ENCODE data around the gene MVK.

Gene MVK

DNA sequence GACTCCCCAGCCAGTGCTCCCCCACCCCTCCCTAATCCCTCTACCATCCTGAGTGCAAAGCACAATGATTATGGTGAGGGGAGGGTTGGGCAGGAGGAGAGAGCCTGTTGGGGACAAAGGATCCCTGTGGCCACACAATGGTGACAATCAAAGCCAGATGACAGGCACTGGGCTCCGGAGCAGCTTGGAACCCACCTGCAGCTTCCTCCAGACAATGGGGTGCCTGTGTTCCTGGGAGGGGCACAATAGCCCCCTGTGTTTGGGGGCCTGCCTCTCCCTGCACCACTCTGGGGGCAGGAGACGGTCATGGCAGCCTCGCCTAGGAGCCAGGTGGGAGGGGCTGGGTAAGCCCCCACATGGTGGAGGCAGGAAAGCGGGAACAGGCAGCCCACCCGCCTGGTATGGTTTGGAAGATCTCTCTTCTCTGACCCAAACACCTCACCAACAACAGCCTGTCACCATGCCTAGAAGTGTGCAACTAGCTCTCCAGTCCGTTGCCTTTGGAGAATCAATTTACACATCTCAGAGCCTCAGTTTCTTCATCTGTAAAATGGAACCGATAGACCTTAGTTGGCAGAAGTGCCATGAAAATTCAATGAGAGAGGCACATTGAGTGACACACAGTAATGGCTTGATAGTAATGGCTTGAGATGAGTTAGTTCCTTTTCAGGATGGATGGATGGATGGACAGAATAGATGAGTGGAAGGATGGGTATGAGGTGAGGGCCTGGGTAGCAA lies 53.0 kb downstream of the MVK start:
- no peak overlapping the region for H3K4me3 ChIP-seq (ENCODE audit: low read depth, low read length)
- TF ChIP-seq, protein P1, sequence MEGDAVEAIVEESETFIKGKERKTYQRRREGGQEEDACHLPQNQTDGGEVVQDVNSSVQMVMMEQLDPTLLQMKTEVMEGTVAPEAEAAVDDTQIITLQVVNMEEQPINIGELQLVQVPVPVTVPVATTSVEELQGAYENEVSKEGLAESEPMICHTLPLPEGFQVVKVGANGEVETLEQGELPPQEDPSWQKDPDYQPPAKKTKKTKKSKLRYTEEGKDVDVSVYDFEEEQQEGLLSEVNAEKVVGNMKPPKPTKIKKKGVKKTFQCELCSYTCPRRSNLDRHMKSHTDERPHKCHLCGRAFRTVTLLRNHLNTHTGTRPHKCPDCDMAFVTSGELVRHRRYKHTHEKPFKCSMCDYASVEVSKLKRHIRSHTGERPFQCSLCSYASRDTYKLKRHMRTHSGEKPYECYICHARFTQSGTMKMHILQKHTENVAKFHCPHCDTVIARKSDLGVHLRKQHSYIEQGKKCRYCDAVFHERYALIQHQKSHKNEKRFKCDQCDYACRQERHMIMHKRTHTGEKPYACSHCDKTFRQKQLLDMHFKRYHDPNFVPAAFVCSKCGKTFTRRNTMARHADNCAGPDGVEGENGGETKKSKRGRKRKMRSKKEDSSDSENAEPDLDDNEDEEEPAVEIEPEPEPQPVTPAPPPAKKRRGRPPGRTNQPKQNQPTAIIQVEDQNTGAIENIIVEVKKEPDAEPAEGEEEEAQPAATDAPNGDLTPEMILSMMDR (IDR thresholded peaks at IDR 0.05; ENCODE audit: borderline replicate concordance, insufficient read depth, low read depth, low read length), result no peak

DNA sequence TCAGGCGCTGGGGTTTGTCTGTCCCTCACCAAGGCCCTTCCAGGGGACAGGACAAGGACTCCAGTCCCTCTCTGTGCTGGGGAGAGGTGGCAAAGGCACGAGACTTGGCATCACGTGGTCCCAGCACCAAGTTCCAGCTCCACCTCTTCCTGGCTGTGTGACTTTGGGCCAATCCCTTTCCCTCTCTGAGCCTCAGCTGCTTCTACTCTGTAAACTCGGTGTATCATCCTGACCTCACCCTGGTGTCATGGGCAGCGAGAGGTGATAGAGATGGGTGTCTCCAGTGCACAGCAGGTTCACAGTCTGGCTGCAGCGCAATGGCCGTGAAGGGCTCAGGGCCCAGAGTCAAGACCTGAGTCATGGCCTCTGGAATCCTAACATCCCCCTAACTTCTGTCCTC lies 54.0 kb downstream of the MVK start:
- no peak overlapping the region for H3K4me3 ChIP-seq (ENCODE audit: low read depth, low read length)
- TF ChIP-seq, protein P1 (IDR thresholded peaks at IDR 0.05; ENCODE audit: borderline replicate concordance, insufficient read depth, low read depth, low read length), result no peak

DNA sequence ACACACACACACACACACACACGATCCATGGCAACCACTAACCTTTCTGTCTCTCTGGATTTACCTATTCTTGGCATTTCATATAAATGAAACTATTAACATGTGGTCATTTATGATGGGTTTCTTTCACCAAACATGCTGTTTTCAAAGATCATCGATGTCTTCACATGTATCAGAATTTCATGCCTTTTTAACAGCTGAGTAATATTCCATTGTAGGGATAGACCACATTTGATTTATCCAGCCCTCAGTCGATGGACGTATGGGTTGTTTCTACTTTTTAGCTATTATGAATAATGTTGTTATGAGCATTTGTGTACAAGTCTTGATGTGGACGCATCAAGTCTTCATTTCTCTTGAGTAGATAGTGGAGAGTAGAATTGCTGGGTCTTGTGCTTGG lies 56.5 kb downstream of the MVK start:
- TF ChIP-seq, protein P1 (IDR thresholded peaks at IDR 0.05; ENCODE audit: borderline replicate concordance, insufficient read depth, low read depth, low read length), result no peak
- no peak overlapping the region for H3K4me3 ChIP-seq (ENCODE audit: low read depth, low read length)

DNA sequence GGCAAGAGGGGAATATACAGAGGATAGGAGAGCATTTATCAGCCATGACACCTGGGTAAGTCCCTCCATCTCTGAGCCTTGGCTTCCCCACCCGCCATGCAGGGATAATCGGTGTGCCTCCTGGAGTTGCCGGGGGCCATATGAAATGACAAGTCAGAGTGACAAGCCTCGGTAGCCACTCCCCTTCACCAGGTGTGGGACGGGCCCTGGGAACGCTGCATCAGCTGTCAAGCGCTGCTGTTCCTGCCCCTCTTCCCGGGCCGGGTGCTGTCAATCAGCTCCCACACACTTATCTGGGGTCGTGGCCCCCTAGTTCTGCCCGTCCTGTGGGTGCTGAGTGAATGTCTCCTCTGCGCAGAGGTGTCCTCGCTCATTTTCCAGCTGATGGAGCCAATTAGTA lies 57.2 kb downstream of the MVK start:
- no peak overlapping the region for H3K4me3 ChIP-seq (ENCODE audit: low read depth, low read length)
- TF ChIP-seq, protein P1 (IDR thresholded peaks at IDR 0.05; ENCODE audit: borderline replicate concordance, insufficient read depth, low read depth, low read length), result no peak

DNA sequence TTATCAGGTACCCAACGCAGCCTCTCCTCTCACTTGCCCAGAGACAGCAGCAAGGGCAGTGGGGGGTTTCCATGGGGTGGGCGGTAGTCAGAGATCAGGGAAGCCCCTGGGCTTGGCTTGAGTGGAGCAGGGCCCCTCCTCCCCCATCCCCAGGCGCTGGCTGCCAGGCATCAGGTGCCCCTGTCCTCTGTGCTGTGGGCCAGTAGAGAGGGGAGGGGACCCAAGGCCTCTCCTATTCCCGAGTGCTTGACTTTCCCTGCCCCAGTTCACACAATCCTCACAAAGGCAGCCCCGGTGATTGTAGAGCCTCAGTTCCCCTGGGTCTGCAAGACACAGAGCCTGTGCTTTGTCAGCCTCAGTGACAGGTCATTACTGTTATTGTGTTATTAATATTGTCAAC lies 57.7 kb downstream of the MVK start:
- H3K4me3 ChIP-seq (ENCODE audit: low read depth, low read length), result no peak overlapping the region
- TF ChIP-seq, protein P1 (IDR thresholded peaks at IDR 0.05; ENCODE audit: borderline replicate concordance, insufficient read depth, low read depth, low read length), result no peak

DNA sequence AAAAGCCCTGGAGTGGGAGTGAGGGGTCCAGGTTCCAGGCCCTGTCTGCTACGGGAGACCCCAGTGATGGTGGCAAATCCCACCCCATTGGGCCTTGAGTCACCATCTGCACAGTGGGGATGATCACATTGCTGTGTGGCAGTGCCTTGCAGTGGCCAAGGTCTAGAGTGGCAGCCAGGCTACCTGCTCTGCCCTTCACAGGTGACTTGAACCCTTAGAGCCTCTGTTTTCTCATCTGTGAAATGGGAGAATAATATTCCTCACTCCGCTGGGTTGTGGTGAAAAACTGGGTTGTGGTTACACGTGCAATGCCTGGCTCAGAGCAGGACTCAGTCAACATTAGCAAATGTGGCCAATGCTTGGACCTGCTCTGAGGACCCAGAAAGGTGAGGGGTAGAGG lies 58.2 kb downstream of the MVK start:
- TF ChIP-seq, protein P1 (IDR thresholded peaks at IDR 0.05; ENCODE audit: borderline replicate concordance, insufficient read depth, low read depth, low read length), result no peak
- H3K4me3 ChIP-seq (ENCODE audit: low read depth, low read length), result no peak overlapping the region

DNA sequence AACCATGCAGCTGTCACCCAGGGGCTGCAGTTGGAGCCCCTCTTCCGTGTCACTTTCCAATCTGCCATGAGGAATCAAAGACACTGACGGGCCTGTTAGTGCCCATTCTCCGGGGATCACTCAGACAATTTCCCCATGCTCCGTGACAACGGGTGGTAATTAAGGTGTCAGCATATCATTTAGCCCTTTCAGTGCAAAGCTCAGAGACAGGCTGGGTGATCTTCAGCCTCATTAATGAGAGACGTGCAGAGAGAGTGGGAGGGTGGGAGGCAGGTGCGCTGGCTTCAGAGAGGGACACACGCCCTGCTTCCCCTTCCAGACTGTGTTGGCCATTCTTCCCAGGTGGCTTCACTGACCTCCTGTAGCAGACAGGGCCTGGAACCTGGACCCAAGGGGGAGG lies 58.7 kb downstream of the MVK start:
- H3K4me3 ChIP-seq (ENCODE audit: low read depth, low read length), result no peak overlapping the region
- TF ChIP-seq, protein P1 (IDR thresholded peaks at IDR 0.05; ENCODE audit: borderline replicate concordance, insufficient read depth, low read depth, low read length), result no peak

Measured in GM12875 (cell line).